Activated T-cell treated with anti-CD3 and anti-CD28 coated beads, Interleukin-2, amount 50 U/mL, for 24 hours (primary cell): ENCODE results near the gene PRKAR2A.
"Not testable (repeated sequence)": the region's sequence is repeated elsewhere in the genome, so short reads cannot be mapped to it uniquely, and the experiment has no call there.

Experiments used
- DNase-seq: peaks from one replicate; pipeline ENCODE4 v3.0.0-alpha.2; 2020
- H3K27ac Mint-ChIP-seq: 2 replicates; pipeline ENCODE4 v1.8.0; 2020; ENCODE audit warnings: mild to moderate bottlenecking, mixed read lengths
- H3K27me3 Mint-ChIP-seq: 2 replicates; pipeline ENCODE4 v1.8.0; 2020; ENCODE audit warnings: mixed read lengths
- H3K36me3 Mint-ChIP-seq: 2 replicates; pipeline ENCODE4 v1.8.0; 2020; ENCODE audit warnings: low read depth, mixed read lengths
- H3K4me1 Mint-ChIP-seq: 2 replicates; pipeline ENCODE4 v1.8.0; 2020; ENCODE audit warnings: low read depth, mixed read lengths
- H3K4me3 Mint-ChIP-seq: 2 replicates; pipeline ENCODE4 v1.8.0; 2020; ENCODE audit warnings: mild to moderate bottlenecking, moderate library complexity, mixed read lengths
- H3K9me3 Mint-ChIP-seq: 2 replicates; pipeline ENCODE4 v1.8.0; 2020; ENCODE audit warnings: mixed read lengths

PRKAR2A gene

DNA sequence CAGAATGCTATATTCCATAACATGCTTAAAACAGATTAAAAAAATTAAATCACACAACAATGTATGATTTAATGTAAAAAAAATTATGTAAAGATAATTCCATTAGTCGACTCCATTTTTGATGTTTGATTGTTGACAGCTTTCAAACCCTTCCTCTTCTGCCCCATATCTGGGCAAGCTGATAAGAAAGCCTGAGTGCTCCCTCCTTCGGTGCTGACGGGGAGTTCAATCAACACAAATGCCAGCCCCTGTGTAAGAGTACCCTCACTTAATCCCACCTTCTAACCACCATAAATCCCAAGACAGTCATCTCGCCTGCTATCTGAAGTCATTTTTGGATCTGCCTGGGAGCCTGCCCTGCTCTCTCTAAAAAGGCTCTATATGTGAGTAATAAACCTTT is 70.8 kb downstream of the PRKAR2A start:
- Mint-ChIP-seq H3K4me1 (no peaks in the 10 kb centered on the region), H3K4me3 (no peak overlapping the region), H3K27ac (no peak overlapping the region), H3K9me3 (no peaks in the 10 kb centered on the region), H3K27me3 (no peaks in the 10 kb centered on the region), H3K36me3 (peaks cover 44% of the 10 kb centered on the region)
- no peak for DNase-seq

DNA sequence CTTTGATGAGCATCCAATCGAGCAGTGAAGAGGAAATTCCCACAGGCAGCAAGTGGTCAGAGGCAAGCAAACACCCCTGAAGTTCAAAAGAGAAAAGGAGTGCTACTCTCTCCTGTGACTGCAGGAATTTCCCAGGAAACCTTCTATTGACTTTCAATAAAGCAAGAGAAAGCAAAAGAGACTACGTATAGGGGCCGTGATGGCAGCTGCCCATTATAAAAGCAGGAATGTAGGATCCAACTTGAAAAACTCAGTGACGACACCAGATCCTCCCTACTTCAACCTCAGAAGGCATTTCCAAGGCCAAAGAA is 77.5 kb downstream of the PRKAR2A start:
- Mint-ChIP-seq H3K4me3 (no peak overlapping the region), H3K4me1 (peaks cover 2% of the 10 kb centered on the region), H3K27ac (peak overlapping the region; percentile 26), H3K9me3 (no peaks in the 10 kb centered on the region), H3K27me3 (no peaks in the 10 kb centered on the region), H3K36me3 (peaks cover 49% of the 10 kb centered on the region)
- DNase-seq, result no peak

DNA sequence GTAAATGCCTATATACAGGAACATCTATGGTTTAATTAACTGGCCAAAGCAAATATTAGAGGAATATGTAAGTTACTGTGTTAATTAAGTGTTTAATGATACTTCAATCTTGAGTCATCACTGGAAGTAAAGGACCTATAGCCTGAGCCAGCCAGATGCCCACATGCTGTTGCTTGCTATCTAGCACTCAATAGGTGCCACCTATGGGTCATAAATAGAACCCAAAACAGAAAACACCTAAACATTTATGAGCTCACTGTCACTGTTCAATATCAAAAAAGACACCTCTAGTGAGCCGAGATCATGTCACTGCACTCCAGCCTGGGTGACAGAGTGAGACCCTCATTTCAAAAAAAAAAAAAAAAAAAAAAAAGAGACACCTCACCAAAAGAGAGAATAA is 82.3 kb downstream of the PRKAR2A start:
- no peaks in the 10 kb centered on the region for H3K27me3 Mint-ChIP-seq
- H3K36me3 Mint-ChIP-seq, result peaks cover 56% of the 10 kb centered on the region
- DNase-seq, result no peak
- no peak overlapping the region for H3K27ac Mint-ChIP-seq
- H3K9me3 Mint-ChIP-seq, result no peaks in the 10 kb centered on the region
- H3K4me3 Mint-ChIP-seq, result no peak overlapping the region
- peaks cover 2% of the 10 kb centered on the region for H3K4me1 Mint-ChIP-seq

DNA sequence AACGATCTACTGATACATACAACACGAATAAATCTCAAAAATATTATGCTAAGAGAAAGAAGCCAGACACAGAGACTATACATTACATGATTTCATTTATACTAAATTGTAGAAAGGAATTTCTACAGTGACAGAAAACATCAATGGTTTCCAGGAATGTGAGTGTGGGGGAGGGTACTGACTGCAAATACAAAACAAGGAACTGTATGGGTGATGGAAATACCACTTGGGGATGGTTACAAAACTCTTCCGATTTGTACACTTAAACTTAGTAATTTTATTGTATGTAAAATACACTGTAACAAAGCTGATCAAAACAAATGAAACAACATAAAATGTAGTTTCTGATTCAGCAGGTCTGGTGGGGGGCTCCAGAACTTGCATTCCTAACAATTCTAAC is 84.9 kb downstream of the PRKAR2A start:
- DNase-seq, result no peak
- Mint-ChIP-seq H3K36me3 (peaks cover 64% of the 10 kb centered on the region), H3K9me3 (no peaks in the 10 kb centered on the region), H3K4me3 (no peak overlapping the region), H3K27me3 (no peaks in the 10 kb centered on the region), H3K27ac (peak overlapping the region; percentile 27), H3K4me1 (no peaks in the 10 kb centered on the region)

DNA sequence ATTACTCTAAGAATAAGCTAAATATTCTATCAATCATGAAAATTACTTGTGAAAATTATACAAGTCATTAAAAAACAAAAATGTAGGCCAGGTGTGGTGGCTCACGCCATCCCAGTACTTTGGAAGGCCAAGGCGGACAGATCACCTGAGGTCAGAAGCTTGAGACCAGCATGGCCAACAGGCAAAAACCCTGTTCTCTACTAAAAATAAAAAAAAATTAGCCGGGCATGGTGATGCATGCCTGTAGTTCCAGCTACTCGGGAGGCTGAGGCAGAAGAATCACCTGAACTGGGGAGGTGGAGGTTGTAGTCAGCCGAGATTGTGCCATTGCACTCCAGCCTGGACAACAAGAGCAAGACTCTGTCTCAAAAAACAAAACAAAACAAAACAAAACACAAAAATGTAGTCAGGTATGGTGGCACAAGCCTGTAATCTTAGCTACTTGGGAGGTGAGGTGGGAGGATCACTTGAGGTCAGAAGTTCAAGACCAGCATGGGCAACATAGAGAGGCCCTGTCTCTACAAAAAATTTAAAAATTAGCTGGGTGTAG is 87.6 kb downstream of the PRKAR2A start:
- H3K4me3 Mint-ChIP-seq, H3K27me3 Mint-ChIP-seq, H3K9me3 Mint-ChIP-seq, DNase-seq, H3K27ac Mint-ChIP-seq, H3K4me1 Mint-ChIP-seq: not testable (repeated sequence)
- H3K36me3 Mint-ChIP-seq, result peaks cover 70% of the 10 kb centered on the region

DNA sequence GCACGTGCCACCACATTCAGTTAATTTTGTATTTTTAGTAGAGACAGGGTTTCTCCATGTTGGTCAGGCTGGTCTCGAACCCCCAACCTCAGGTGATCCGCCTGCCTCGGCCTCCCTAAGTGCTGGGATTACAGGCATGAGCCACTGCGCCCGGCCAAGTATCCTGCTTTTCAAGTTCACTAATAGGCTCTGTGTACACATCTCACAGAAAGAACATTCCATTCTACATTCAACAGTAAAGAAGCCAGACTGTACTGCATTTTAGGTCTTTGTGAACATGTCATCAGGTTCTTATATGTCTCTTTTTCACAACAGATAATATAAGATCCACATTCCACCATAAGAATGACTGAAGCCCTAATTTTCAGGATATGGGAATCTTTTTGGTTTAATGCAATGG is 88.1 kb downstream of the PRKAR2A start:
- H3K27me3 Mint-ChIP-seq, H3K4me3 Mint-ChIP-seq, H3K4me1 Mint-ChIP-seq, H3K9me3 Mint-ChIP-seq, H3K27ac Mint-ChIP-seq, DNase-seq: not testable (repeated sequence)
- H3K36me3 Mint-ChIP-seq, result peaks cover 65% of the 10 kb centered on the region

DNA sequence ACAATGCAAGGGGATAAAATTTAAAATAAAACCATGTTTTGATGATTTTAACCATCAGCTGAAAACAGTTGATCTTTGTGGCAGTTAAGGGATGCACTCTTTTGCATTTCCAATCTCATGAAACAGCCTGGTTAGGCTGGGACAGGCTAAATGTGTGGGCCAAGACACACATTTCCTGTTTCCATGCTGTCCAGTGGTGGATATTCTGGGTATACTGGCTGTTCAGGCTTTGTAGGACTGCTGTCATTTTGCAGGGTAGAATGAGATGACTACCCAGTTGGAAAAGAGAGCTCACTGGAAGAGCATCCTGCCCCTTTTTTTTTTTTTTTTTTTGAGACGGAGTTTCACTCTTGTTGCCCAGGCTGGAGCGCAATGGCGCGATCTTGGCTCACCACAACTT is 88.6 kb downstream of the PRKAR2A start:
- H3K27ac Mint-ChIP-seq, result no peak overlapping the region
- H3K4me3 Mint-ChIP-seq, result no peak overlapping the region
- no peaks in the 10 kb centered on the region for H3K9me3 Mint-ChIP-seq
- no peaks in the 10 kb centered on the region for H3K27me3 Mint-ChIP-seq
- H3K36me3 Mint-ChIP-seq, result peaks cover 60% of the 10 kb centered on the region
- no peak for DNase-seq
- peaks cover 10% of the 10 kb centered on the region for H3K4me1 Mint-ChIP-seq

DNA sequence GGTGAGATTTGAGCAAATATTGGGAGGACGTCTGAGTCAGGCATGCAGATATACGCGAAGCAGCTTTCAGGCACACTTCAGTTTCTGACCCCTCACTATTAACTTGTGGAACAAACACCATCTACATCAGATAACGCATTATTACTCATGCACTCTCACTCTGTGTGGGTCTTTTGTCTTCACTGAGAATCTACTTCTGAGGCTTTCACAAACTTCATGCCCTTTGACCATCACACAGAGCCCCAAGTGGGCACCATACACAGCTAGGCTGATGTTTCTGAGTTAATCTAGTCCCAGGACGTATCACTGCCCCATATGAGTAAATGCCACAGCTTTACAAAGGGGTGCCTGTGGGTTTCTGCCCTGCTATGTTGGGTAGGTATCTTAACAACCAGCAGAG is 91.0 kb downstream of the PRKAR2A start:
- Mint-ChIP-seq H3K36me3 (peaks cover 54% of the 10 kb centered on the region), H3K27me3 (no peaks in the 10 kb centered on the region)

DNA sequence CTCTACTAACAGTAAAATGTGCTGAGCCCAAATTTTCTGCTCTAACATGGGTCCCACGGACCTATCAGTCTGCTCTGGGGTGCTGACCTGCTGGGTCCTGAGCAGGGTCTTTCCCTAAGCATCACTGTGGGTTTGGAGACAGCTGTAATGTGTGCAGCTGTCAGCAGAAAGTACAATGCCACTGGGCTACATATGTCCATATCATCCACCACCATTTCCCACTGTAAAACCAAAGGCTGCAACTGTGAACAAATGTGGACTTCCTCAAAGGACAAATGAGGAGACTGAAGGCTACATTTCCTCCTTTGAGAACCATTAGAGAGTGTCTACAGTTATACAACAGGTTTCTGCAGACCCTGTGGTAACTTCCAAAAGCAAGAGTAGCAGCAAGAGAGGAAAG is 96.8 kb downstream of the PRKAR2A start:
- Mint-ChIP-seq H3K4me3 (no peak overlapping the region), H3K27ac (no peak overlapping the region), H3K4me1 (no peaks in the 10 kb centered on the region), H3K27me3 (no peaks in the 10 kb centered on the region), H3K9me3 (no peaks in the 10 kb centered on the region), H3K36me3 (peaks cover 61% of the 10 kb centered on the region)
- no peak for DNase-seq

More for the DNA sequence above, 91.0 kb downstream of the PRKAR2A start:
- DNase-seq, result no peak
- Mint-ChIP-seq H3K4me3 (no peak overlapping the region), H3K27ac (peak overlapping the region; percentile 37), H3K9me3 (no peaks in the 10 kb centered on the region), H3K4me1 (peaks cover 10% of the 10 kb centered on the region)

DNA sequence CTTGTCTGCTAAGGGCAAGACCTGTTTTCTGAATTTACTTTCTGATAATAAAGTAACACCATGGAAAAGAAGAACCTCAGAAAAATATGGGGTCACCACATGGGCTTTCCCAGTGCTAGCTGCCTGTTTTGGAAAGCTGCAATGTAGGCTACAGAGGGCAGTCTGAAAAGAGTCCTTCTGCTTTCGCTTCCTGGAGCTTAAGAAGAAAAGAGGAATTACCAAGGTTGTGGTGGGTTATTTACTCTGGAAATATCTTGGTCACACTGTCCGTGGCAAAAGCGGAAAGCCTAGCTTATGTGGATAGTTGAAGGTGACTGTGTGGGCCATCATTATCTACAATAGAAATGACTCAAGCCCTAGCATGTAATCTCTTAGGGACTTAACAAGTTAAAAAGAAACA is 98.9 kb downstream of the PRKAR2A start:
- no peaks in the 10 kb centered on the region for H3K27me3 Mint-ChIP-seq
- H3K4me1 Mint-ChIP-seq, result no peaks in the 10 kb centered on the region
- H3K4me3 Mint-ChIP-seq, result no peak overlapping the region
- no peaks in the 10 kb centered on the region for H3K9me3 Mint-ChIP-seq
- DNase-seq, result no peak
- peaks cover 65% of the 10 kb centered on the region for H3K36me3 Mint-ChIP-seq
- H3K27ac Mint-ChIP-seq, result no peak overlapping the region

DNA sequence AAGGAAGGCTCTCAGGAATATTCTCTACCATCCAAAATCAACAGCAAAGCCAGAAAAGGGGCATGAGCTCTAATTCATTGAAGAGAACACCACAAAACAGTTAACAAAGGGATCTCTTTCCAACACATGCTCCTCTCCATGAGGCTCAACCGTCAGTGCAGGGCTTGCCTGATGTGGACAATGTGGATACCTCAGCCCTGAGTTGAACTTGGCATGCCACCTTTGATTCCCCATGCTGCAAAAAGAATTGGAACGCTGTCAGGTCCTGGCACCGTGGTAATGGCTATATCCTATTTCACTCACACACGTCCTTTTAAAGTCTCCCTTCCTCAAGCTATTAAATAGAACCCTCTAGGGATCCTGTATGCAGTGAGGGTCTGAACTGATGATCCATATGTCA is 100.0 kb downstream of the PRKAR2A start:
- H3K27ac Mint-ChIP-seq, result no peak overlapping the region
- H3K36me3 Mint-ChIP-seq, result peaks cover 61% of the 10 kb centered on the region
- H3K9me3 Mint-ChIP-seq, result no peaks in the 10 kb centered on the region
- no peaks in the 10 kb centered on the region for H3K4me1 Mint-ChIP-seq
- H3K27me3 Mint-ChIP-seq, result no peaks in the 10 kb centered on the region
- H3K4me3 Mint-ChIP-seq, result no peak overlapping the region
- DNase-seq, result no peak

DNA sequence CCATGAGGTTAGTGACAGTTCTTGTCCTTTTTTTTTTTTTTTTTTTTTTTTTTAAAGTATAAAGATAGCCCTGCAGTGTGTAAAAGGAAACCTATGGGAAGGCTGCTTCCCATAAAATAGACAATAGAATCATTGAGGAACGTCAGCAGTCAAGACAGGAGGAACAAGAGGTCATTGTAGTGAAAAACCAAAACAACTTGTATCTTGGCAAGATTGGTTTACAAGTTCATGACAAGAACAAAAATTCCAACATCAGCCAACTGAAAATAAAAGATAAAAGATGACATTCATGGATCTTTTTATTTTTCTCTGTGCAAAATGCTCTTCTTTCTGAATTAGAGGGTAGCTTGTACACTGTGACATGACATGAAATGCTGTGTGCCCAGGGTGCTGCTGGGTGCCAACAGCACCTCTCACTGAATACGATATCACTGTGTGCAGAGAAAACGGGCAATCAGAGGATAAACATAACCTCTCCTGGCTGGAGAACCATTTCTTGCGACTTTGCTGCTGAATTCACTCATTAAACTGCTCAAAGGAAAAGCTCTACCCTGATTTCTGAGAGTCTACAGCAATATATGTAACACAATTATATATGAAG is 100.6 kb downstream of the PRKAR2A start:
- peaks cover 56% of the 10 kb centered on the region for H3K36me3 Mint-ChIP-seq
- no peaks in the 10 kb centered on the region for H3K4me1 Mint-ChIP-seq
- no peak for DNase-seq
- H3K9me3 Mint-ChIP-seq, result no peaks in the 10 kb centered on the region
- no peaks in the 10 kb centered on the region for H3K27me3 Mint-ChIP-seq
- no peak overlapping the region for H3K27ac Mint-ChIP-seq
- H3K4me3 Mint-ChIP-seq, result no peak overlapping the region

DNA sequence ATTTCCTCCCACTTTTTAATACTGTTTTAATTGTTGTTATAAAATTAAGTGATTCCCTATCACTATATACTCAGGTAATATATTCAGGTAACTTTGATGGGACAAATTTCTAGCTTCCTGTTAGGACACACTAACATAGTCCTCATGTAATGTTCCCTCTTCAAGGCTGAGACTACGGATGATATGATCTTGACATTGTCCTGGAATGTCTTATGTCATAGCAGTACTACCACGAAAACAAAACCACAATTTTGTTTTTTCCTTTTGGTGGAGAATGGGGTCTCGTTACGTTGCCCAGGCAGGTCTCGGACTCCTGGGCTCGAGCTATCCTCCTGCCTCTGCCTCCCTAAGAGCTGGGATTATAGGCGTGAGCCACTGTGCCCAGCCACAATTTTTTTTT is 103.9 kb downstream of the PRKAR2A start:
- H3K9me3 Mint-ChIP-seq, result no peaks in the 10 kb centered on the region
- H3K4me3 Mint-ChIP-seq, result no peak overlapping the region
- H3K27ac Mint-ChIP-seq, result no peak overlapping the region
- no peak for DNase-seq
- H3K36me3 Mint-ChIP-seq, result peaks cover 28% of the 10 kb centered on the region
- H3K27me3 Mint-ChIP-seq, result no peaks in the 10 kb centered on the region
- H3K4me1 Mint-ChIP-seq, result peaks cover 2% of the 10 kb centered on the region

DNA sequence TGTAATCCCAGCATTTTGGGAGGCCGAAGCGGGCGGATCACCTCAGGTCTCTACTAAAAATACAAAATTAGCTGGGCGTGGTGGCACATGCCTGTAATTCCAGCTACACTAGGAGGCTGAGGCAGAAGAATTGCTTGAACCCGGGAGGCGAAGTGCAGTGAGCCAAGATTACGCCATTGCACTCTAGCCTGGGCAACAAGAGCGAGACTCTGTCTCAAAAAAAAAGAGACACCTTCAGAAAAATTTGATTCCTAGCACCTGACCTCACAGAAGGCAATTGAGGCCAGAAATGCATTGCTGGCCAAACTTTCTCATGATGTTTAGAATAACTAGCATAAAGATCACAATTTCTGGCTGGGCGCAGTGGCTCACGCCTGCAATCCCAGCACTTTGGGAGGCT is 106.4 kb downstream of the PRKAR2A start:
- H3K27me3 Mint-ChIP-seq, H3K9me3 Mint-ChIP-seq: not testable (repeated sequence)

DNA sequence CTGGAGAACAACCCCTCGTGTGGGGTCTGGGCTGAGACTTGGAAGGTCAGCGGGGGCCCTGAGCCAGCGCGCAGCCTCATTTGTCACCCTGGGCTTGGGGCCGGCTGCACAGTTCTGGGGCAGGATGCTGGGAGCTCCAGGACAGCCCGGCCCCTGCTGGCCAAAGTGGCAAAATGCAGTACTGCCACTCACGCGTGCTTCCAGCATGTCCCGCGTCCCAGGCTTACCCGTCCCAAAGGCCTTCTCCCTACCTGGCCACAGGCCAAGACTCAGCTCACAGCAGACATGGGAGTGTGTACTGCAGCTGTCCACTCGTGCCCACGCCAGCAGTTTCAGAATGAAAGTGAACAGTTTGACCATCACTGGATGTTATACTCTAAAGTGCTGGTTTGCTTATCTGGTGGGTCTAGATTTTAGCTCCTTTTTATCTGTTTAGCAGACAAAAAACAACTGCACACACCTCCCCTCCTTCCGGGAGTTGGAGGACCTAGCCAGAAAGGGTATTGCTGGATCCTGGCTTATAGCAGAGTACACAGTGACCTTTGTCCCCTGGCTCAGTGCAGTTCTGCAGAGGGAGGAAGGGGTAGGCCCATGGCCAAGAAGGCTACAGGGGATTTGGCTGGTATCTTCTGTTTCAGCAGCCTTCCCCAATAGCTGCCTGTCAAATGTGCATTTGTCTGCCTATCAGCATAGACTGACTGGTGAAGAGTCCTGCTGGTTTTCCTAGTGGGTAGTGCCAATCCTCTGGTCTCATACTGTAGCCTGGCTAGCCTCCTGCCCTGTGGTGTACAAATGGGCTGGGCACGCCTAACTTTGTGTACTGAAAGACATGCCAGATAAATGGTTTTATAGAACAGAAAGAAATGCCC is 107.5 kb downstream of the PRKAR2A start:
- peaks cover 2% of the 10 kb centered on the region for H3K4me1 Mint-ChIP-seq

More for the DNA sequence above, 106.4 kb downstream of the PRKAR2A start:
- H3K4me1 Mint-ChIP-seq, H3K36me3 Mint-ChIP-seq, H3K27ac Mint-ChIP-seq, H3K4me3 Mint-ChIP-seq, DNase-seq: not testable (repeated sequence)

More for the DNA sequence above, 107.5 kb downstream of the PRKAR2A start:
- H3K4me3 Mint-ChIP-seq, result no peak overlapping the region
- H3K27ac Mint-ChIP-seq, result no peak overlapping the region
- no peaks in the 10 kb centered on the region for H3K27me3 Mint-ChIP-seq
- peaks cover under 1% of the 10 kb centered on the region for H3K36me3 Mint-ChIP-seq
- peak; percentile 71 for DNase-seq
- no peaks in the 10 kb centered on the region for H3K9me3 Mint-ChIP-seq
